SK-N-SH (cell line): ENCODE measurements around the gene SPTBN5. TPM values are rescaled to one million over a fixed set of nuclear protein-coding genes. Genes with fewer than 3 reads are reported as not detected.

ENCODE experiments used
- CTCF ChIA-PET: fragments of 300-600, 350-600 bp; formaldehyde crosslinking; extraction: SDS; loops from one replicate; lab custom pipeline; 2021; lab: Yijun Ruan, JAX
- POLR2A ChIA-PET: fragments of 350-600 bp; sonication (Branson Sonifier 250); formaldehyde crosslinking; extraction: SDS; loops from one replicate; lab custom pipeline; 2020; ENCODE audit warnings: antibody characterized with exemption, inconsistent platforms; lab: Yijun Ruan, JAX
- DNase-seq: peaks from one replicate; pipeline ENCODE4 v3.0.0; 2012
- H2AFZ ChIP-seq: fragments of 200-600 bp; sonication (generic); 2 replicates; pipeline ENCODE4 v1.8.1; 2016; ENCODE audit warnings: antibody characterized with exemption, mild to moderate bottlenecking, low read depth
- H3F3A ChIP-seq: fragments of 200-600 bp; sonication (generic); replicated peaks from 2 replicates; pipeline ENCODE3; 2016; ENCODE audit warnings: antibody characterized with exemption, mild to moderate bottlenecking; ENCODE audit not compliant: insufficient read depth
- H3K27ac ChIP-seq, 2 experiments: fragments of 200-500 bp in 1 of 2; fragments of 200-600 bp in 1 of 2; sonication (Bioruptor generic) in 1 of 2; sonication (generic), shearing (Covaris generic) in 1 of 2; 2 replicates each; pipeline versions ENCODE4 v1.5.1 to v1.6.1; 2014 to 2016; ENCODE audit warnings: low read depth in 2 of 2, inconsistent platforms in 1 of 2, low read length in 1 of 2, mild to moderate bottlenecking in 1 of 2, mixed read lengths in 1 of 2
- H3K27me3 ChIP-seq: fragments of 200-600 bp; sonication (generic), shearing (Covaris generic); 2 replicates; pipeline ENCODE4 v1.6.1; 2016; ENCODE audit warnings: mixed run types; ENCODE audit not compliant: insufficient read depth
- H3K36me3 ChIP-seq, 2 experiments: fragments of 200-500 bp in 1 of 2; fragments of 200-600 bp in 1 of 2; sonication (Bioruptor generic) in 1 of 2; sonication (generic) in 1 of 2; replicated peaks in 1 of 2; 2 replicates each; pipeline versions ENCODE3 to v1.5.1; 2014 to 2016; ENCODE audit warnings: low read length in 1 of 2, mild to moderate bottlenecking in 1 of 2; ENCODE audit not compliant: insufficient read depth in 2 of 2, control insufficient read depth in 1 of 2
- H3K4me1 ChIP-seq, 2 experiments: fragments of 200-500 bp in 1 of 2; fragments of 200-600 bp in 1 of 2; sonication (Bioruptor generic) in 1 of 2; sonication (generic), shearing (Covaris generic) in 1 of 2; 2 replicates each; pipeline versions ENCODE4 v1.5.1 to v1.6.1; 2014 to 2016; ENCODE audit warnings: low read depth in 1 of 2, low read length in 1 of 2, mixed run types in 1 of 2; ENCODE audit not compliant: insufficient read depth in 2 of 2, control insufficient read depth in 1 of 2
- H3K4me2 ChIP-seq: fragments of 200-600 bp; sonication (generic), shearing (Covaris generic); 2 replicates; pipeline ENCODE4 v1.6.1; 2017; ENCODE audit warnings: mixed run types
- H3K4me3 ChIP-seq, 2 experiments: fragments of 200-500 bp in 1 of 2; fragments of 200-600 bp in 1 of 2; sonication (Bioruptor generic) in 1 of 2; sonication (generic), shearing (Covaris generic) in 1 of 2; 2 replicates each; pipeline versions ENCODE4 v1.5.1 to v1.8.1; 2014 to 2016; ENCODE audit warnings: low read depth in 2 of 2, inconsistent platforms in 1 of 2, low read length in 1 of 2, mild to moderate bottlenecking in 1 of 2, mixed read lengths in 1 of 2, moderate library complexity in 1 of 2
- H3K79me2 ChIP-seq: fragments of 200-600 bp; sonication (generic); 2 replicates; pipeline ENCODE4 v1.8.1; 2017; ENCODE audit warnings: mild to moderate bottlenecking; ENCODE audit not compliant: insufficient read depth
- H3K9ac ChIP-seq: fragments of 200-600 bp; sonication (generic); 2 replicates; pipeline ENCODE4 v1.6.1; 2017; ENCODE audit warnings: mixed run types
- H3K9me2 ChIP-seq: fragments of 200-600 bp; sonication (generic); 2 replicates; pipeline ENCODE4 v1.6.1; 2017; ENCODE audit warnings: mixed run types
- H3K9me3 ChIP-seq: fragments of 200-600 bp; sonication (generic); 2 replicates; pipeline ENCODE4 v1.6.1; 2017; ENCODE audit warnings: mixed run types, mild to moderate bottlenecking, moderate library complexity
- H4K20me1 ChIP-seq: fragments of 200-600 bp; sonication (generic); 2 replicates; pipeline ENCODE4 v1.6.1; 2017; ENCODE audit warnings: mild to moderate bottlenecking, mixed run types; ENCODE audit not compliant: insufficient read depth
- EZH2phosphoT487 ChIP-seq: fragments of 200-600 bp; sonication (generic); IDR thresholded peaks from 2 replicates; pipeline ENCODE4 v1.6.1; 2017; ENCODE audit warnings: low read depth, mixed run types, mild to moderate bottlenecking, antibody characterized with exemption, moderate library complexity, borderline replicate concordance
- FOSL2 ChIP-seq: IDR thresholded peaks from 2 replicates; pipeline ENCODE4 v1.4.0; 2012; ENCODE audit warnings: low read depth, mild to moderate bottlenecking, moderate library complexity, borderline replicate concordance
- JUND ChIP-seq: IDR thresholded peaks from 2 replicates; pipeline ENCODE4 v1.4.0; 2012
- MXI1 ChIP-seq: IDR thresholded peaks from 2 replicates; pipeline ENCODE4 v1.6.1; 2012; ENCODE audit warnings: mild to moderate bottlenecking, low read depth, low read length, improper control_type of control experiment
- NRF1 ChIP-seq: IDR thresholded peaks from 2 replicates; pipeline ENCODE4 v1.6.1; 2012; ENCODE audit warnings: low read depth, mild to moderate bottlenecking, low read length
- POLR2AphosphoS5 ChIP-seq: IDR thresholded peaks from 2 replicates; pipeline ENCODE4 v1.6.1; 2012; ENCODE audit warnings: low read depth, low read length
- RAD21 ChIP-seq: IDR thresholded peaks from 2 replicates; pipeline ENCODE4 v1.6.1; 2012; ENCODE audit warnings: mild to moderate bottlenecking, low read length
- RCOR1 ChIP-seq: fragments of 150-350 bp; IDR thresholded peaks from 2 replicates; pipeline ENCODE4 v1.6.1; 2017; ENCODE audit warnings: antibody characterized with exemption, low read length
- YY1 ChIP-seq: IDR thresholded peaks from 2 replicates; pipeline ENCODE4 v1.4.0; 2012; ENCODE audit warnings: low read depth, mild to moderate bottlenecking
- WGBS: methylation state at CpG from one replicate; pipeline ENCODE4 v1.1.6; 2017; ENCODE audit warnings: low lambda C conversion rate; 5-methylcytosine and 5-hydroxymethylcytosine counted together
- polyA plus RNA-seq, 3 experiments: library from polyadenylated mRNA; depleted of rRNA; stranded (reverse); fragments of >200 nt; gene quantifications; 2 replicates each; pipeline ENCODE4 v1.2.3, GENCODE V29; 2012
- TF ChIP-seq, protein P1 (sequence below): fragments of 200-600 bp; sonication (generic); IDR thresholded peaks from 2 replicates; pipeline ENCODE4 v1.6.1; 2017; ENCODE audit warnings: antibody characterized with exemption, mild to moderate bottlenecking, moderate library complexity
- TF ChIP-seq, protein P2 (sequence below): fragments of 150-350 bp; IDR thresholded peaks from 2 replicates; pipeline ENCODE4 v1.6.1; 2017; ENCODE audit warnings: antibody characterized with exemption, low read length, low read depth, borderline replicate concordance
- TF ChIP-seq, protein P3 (sequence below): IDR thresholded peaks from 2 replicates; pipeline ENCODE4; 2012
- TF ChIP-seq, protein P4 (sequence below): IDR thresholded peaks from 2 replicates; pipeline ENCODE4 v1.4.0; 2012; ENCODE audit warnings: low read depth, borderline replicate concordance

SPTBN5 gene
- polyA plus RNA-seq, 1 of the 3 experiments (the other 2 are of a cell fraction) = 0.23 TPM

DNA sequence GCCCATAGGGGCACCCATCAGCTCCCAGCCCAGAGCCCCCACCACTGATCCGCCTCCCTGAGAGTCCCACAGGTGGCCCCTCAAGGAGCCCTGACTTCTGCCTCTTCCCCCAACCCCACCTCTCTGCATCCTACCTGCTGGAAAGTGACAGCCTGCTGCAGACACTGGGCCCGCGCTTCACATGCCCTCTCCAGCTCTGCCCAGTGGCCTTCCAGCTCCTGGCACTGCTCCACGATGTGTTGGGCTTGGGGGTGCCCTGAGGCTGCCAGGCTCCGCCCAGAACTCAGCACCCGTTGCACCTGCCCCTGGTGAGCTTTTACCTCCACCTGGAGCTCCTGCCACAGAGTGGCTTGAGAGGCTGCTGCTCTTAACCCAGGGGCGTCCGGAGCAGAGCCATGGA, 20.1 kb downstream of the SPTBN5 start (continued):
- TF ChIP-seq, protein P1, sequence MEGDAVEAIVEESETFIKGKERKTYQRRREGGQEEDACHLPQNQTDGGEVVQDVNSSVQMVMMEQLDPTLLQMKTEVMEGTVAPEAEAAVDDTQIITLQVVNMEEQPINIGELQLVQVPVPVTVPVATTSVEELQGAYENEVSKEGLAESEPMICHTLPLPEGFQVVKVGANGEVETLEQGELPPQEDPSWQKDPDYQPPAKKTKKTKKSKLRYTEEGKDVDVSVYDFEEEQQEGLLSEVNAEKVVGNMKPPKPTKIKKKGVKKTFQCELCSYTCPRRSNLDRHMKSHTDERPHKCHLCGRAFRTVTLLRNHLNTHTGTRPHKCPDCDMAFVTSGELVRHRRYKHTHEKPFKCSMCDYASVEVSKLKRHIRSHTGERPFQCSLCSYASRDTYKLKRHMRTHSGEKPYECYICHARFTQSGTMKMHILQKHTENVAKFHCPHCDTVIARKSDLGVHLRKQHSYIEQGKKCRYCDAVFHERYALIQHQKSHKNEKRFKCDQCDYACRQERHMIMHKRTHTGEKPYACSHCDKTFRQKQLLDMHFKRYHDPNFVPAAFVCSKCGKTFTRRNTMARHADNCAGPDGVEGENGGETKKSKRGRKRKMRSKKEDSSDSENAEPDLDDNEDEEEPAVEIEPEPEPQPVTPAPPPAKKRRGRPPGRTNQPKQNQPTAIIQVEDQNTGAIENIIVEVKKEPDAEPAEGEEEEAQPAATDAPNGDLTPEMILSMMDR = no peak
- TF ChIP-seq NRF1 (no peak), EZH2phosphoT487 (no peak), YY1 (no peak), FOSL2 (no peak), RCOR1 (no peak)
- TF ChIP-seq, protein P2, sequence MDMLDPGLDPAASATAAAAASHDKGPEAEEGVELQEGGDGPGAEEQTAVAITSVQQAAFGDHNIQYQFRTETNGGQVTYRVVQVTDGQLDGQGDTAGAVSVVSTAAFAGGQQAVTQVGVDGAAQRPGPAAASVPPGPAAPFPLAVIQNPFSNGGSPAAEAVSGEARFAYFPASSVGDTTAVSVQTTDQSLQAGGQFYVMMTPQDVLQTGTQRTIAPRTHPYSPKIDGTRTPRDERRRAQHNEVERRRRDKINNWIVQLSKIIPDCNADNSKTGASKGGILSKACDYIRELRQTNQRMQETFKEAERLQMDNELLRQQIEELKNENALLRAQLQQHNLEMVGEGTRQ = no peak
- TF ChIP-seq, protein P3, sequence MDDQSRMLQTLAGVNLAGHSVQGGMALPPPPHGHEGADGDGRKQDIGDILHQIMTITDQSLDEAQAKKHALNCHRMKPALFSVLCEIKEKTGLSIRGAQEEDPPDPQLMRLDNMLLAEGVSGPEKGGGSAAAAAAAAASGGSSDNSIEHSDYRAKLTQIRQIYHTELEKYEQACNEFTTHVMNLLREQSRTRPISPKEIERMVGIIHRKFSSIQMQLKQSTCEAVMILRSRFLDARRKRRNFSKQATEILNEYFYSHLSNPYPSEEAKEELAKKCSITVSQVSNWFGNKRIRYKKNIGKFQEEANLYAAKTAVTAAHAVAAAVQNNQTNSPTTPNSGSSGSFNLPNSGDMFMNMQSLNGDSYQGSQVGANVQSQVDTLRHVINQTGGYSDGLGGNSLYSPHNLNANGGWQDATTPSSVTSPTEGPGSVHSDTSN = no peak
- TF ChIP-seq, protein P4, sequence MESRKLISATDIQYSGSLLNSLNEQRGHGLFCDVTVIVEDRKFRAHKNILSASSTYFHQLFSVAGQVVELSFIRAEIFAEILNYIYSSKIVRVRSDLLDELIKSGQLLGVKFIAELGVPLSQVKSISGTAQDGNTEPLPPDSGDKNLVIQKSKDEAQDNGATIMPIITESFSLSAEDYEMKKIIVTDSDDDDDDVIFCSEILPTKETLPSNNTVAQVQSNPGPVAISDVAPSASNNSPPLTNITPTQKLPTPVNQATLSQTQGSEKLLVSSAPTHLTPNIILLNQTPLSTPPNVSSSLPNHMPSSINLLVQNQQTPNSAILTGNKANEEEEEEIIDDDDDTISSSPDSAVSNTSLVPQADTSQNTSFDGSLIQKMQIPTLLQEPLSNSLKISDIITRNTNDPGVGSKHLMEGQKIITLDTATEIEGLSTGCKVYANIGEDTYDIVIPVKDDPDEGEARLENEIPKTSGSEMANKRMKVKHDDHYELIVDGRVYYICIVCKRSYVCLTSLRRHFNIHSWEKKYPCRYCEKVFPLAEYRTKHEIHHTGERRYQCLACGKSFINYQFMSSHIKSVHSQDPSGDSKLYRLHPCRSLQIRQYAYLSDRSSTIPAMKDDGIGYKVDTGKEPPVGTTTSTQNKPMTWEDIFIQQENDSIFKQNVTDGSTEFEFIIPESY = no peak

DNA sequence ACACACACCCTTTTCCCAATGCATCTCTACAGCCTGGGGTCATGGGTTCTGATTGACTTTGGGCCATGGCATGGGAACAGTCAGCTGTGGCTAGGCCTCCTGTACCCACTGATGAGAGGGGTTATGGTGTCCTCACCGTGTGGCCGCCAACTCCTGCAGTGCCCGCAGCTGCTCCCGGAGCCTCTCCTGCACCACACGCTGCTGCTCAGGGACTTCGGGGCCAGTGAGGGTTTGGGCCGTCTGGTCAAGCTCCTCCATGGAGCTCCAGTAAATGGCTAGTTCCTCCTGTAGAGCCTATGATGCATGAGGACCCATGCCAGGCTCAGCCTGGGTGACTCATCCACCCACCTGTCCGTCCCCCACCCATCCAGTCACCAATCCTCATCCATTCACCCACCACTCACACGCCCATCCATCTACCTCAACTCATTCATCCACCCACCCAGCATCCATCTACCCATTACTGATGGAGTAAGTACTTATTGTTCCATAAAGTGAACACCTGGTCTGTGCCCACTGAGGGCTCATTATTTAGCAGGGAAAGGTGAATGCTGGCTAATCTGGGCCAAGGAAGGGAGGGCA, 21.6 kb downstream of the SPTBN5 start:
- no peak overlapping the region for H2AFZ ChIP-seq
- H3K27me3 ChIP-seq = no peaks in the 10 kb centered on the region
- no peak overlapping the region for H3K4me3 ChIP-seq
- H4K20me1 ChIP-seq = no peaks in the 10 kb centered on the region
- H3K9me3 ChIP-seq = no peaks in the 10 kb centered on the region
- 64% methylated on average over 8 of the region's 9 CpGs for WGBS
- DNase-seq = no peak
- no peak overlapping the region for H3K27ac ChIP-seq
- no peaks in the 10 kb centered on the region for H3K36me3 ChIP-seq
- ChIA-PET CTCF (no interaction called here), POLR2A (no interaction called here)
- H3K9me2 ChIP-seq = no peaks in the 10 kb centered on the region
- no peak overlapping the region for H3K9ac ChIP-seq
- TF ChIP-seq MXI1 (no peak), POLR2AphosphoS5 (no peak), JUND (no peak), RAD21 (no peak)
- TF ChIP-seq, protein P2 = no peak
- no peak overlapping the region for H3K4me2 ChIP-seq
- no peaks in the 10 kb centered on the region for H3K79me2 ChIP-seq
- peaks cover 0 to 13% of the 10 kb centered on the region in 2 experiments; a peak in 1 of 4 replicates for H3K4me1 ChIP-seq
- no peaks in the 10 kb centered on the region for H3F3A ChIP-seq
